WI38 (cell line): ENCODE measurements around the gene LYPD4.

Source experiments
- H3K4me3 ChIP-seq: 2 replicates; pipeline ENCODE4 v1.5.1; 2011; ENCODE audit warnings: low read depth, mild to moderate bottlenecking, control low read depth, low read length
- CTCF ChIP-seq: IDR thresholded peaks from 2 replicates; pipeline ENCODE4 v1.5.1; 2012; ENCODE audit warnings: low read depth, mild to moderate bottlenecking, control low read depth, low read length

Gene LYPD4

GRCh38 chr19:41808663-41809566 lies 35.6 kb downstream of the LYPD4 start:
- no peak for TF ChIP-seq CTCF
- no peak overlapping the region for H3K4me3 ChIP-seq

DNA sequence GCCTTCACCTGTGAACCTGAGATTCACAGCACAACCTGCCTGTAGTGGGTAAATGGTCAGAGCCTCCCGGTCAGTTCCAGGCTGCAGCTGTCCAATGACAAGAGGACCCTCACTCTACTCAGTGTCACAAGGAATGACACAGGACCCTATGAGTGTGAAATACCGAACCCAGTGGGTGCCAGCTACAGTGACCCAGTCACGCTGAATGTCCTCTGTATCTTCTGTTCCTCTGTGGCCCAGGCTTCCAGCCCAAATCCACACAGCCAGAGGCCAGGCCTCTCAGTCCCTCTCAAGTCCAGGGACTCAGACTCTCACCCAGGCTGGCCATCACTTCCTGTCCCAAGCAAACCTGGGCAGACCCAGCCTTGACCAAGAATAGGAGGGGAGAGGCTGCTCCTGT lies 37.3 kb downstream of the LYPD4 start:
- no peak overlapping the region for H3K4me3 ChIP-seq
- TF ChIP-seq CTCF: no peak

DNA sequence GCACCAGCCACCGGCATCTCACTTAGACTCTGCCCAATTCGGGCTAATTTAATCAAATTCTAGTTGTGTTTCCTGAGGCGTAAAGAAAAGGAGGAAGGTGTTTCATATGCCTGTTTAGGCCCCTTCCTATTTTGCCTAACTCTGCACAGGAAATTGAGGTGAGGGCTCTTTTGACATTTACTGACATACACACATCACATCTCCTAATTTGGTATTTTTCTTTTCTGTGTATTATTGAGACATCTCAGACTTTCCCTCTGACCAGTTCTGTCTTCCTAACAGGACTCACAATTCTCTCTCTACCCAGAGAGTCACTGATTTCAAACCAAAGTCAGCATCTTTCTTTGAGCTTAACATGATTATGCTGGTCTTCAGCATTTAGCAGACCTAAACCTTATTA lies 40.1 kb downstream of the LYPD4 start:
- no peak for TF ChIP-seq CTCF

GRCh38 chr19:41802770-41803169 lies 41.7 kb downstream of the LYPD4 start:
- H3K4me3 ChIP-seq: no peak overlapping the region
- no peak for TF ChIP-seq CTCF

More for the DNA sequence above, 40.1 kb downstream of the LYPD4 start:
- no peak overlapping the region for H3K4me3 ChIP-seq

DNA sequence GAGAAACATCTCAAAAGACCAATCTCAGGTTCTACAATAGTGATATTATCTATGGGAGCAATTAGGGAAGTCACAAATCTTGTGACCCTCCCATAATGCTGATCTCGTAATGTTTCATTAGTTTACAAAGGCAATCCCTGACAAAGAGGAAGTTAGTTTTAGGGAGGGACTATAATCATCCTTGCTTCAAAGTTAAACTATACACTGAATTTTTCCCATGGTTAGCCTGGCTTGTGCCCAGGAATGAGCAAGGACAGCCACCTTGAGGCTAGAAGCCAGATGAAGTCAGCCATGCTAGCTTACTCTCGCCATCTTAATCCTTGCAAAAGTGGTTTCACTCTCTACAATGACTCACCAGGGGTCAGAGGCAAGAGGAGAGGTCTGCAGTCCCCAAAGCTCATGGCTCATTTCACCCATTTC lies 42.7 kb downstream of the LYPD4 start:
- no peak for TF ChIP-seq CTCF
- H3K4me3 ChIP-seq: no peak overlapping the region

DNA sequence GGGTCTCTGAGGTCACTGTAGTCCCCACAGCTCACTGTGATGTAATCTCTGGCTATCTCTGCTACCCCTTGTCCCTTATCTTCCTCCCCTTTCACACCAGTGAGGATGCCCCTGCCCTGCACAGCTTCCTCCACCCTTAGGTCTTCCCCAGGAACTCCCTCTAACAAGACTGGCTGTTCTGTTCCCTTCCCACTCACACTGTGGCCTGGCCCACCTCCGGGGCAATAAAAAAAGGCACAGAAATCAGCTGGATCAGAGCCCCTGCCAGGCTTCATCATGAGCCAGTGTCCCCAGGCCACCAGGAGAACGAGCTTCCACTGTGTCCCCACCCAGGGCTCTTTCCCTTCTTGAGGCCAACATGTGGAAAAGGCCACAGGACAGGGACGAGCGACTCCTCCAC lies 43.5 kb downstream of the LYPD4 start:
- H3K4me3 ChIP-seq: no peak overlapping the region
- TF ChIP-seq CTCF: no peak

DNA sequence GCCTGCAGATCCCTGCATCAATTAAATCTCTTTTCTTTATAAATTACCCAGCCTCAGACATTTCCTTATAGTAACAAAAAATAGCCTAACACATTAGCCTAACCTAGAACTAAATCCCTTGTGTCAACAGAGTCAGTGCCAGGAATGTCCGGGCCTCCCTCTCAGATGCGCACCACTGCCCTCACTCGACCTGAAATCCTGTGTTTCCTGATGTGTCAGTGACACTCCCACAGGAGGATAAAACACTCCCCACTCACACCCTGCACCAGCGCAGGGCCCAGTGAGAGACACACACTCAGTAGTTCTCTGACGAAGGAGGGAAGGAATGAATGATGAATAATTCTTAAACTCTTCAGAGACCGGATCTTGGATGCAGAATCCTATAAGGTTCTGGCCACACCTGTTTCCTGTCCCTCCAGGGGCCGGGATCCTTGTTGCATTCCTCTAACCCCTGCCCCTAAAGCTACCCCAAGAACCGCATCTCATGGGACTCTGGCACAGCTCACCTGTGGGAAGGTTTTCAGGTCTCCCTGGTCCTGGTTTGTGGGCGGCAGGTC lies 45.0 kb downstream of the LYPD4 start:
- no peak for TF ChIP-seq CTCF
- H3K4me3 ChIP-seq: no peak overlapping the region
